ENCODE data around the gene RNF214.
"Not testable (repeated sequence)": the region's sequence is repeated elsewhere in the genome, so short reads cannot be mapped to it uniquely, and the experiment has no call there.

Gene RNF214

GRCh38 chr11:117198613-117199012 is 33.9 kb upstream of the RNF214 start:
- DNase-seq = no peak

GRCh38 chr11:117199053-117199915 is 33.2 kb upstream of the RNF214 start, which contains the start of gene TAGLN:
Gene TAGLN, plus strand, starts transcription at chr11:117199370. Its CDS starts 3,644 bp downstream, at chr11:117203014.
- peak; percentile 89 for DNase-seq

- no peak for DNase-seq
Measured at GRCh38 chr11:117199916-117200812, 32.3 kb upstream of the RNF214 start.

DNA sequence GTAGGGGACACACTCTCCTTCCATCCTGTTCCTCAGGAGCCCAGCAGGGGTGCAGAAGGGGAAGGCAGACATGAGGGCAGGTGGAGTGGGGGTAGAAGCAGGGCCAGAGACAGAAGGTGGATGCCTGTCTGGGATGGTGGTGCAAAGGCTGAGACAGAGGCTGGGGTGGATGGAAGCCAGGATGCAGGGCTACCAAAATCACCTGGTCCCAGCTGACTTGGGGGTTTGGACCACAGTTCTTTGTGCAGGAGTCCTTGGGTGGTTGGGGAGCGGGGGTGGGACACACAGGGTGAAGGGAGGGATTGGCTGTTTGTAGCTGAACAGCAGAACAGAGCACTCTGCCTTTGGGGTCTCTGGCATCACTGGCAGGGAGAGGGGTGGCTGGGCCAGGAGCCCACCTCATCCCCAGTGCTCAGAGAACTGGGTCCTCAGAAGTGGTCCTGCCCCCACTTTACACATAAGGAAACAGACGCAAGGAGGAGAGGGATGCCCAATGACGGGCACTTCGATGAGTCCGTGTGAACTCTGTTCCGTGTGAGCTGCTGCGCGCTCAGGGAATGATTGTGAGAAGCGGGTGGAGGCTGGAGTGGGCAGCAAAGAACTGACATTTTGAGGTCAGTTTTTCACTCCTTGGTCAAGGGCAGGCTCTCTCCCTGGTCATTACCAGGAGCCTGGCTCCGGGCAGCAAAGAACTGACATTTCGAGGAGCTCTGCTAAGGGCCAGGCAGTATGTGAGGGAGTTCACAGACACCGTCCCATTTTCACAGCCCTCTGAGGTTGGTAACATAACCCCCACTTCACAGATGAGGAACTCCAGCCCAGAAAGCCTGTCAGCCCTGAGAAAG is 31.4 kb upstream of the RNF214 start:
- no peak for DNase-seq

- DNase-seq = no peak
Measured at GRCh38 chr11:117201658-117202305, 30.7 kb upstream of the RNF214 start.

DNA sequence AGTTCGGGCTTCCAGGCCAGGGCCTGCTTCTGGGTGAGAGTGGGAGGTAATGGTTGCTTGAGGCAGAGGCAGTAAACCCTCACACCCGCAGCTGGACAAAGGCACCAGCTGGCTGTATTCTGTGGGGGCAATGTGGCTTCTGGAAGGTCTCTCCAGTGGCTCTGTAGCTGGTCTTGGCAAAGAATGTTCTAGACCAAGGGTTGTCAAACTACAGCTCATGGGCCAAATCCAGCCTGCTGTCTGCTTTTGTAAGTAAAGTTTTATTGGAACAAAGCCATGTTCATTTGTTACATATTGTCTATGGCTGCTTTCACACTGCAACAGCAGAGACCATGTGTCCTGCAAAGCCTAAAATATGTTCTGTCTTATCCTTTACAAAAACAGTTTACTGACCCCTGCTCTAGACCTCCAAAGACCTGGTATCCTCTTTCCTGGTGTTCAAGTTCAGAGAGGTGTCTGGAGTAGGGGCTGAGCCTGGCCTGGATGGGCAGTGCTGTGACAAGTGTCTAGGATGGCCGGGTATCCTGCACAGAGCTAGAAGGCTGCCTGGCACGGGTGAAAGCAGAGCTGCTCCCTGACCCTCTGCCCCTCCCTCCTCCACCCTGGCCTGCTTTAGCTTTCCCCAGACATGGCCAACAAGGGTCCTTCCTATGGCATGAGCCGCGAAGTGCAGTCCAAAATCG is 29.9 kb upstream of the RNF214 start:
- DNase-seq = no peak

- no peak for DNase-seq
Measured at GRCh38 chr11:117203069-117203407, 29.4 kb upstream of the RNF214 start.

GRCh38 chr11:117204283-117205080 is 28.0 kb upstream of the RNF214 start:
- DNase-seq = no peak

DNA sequence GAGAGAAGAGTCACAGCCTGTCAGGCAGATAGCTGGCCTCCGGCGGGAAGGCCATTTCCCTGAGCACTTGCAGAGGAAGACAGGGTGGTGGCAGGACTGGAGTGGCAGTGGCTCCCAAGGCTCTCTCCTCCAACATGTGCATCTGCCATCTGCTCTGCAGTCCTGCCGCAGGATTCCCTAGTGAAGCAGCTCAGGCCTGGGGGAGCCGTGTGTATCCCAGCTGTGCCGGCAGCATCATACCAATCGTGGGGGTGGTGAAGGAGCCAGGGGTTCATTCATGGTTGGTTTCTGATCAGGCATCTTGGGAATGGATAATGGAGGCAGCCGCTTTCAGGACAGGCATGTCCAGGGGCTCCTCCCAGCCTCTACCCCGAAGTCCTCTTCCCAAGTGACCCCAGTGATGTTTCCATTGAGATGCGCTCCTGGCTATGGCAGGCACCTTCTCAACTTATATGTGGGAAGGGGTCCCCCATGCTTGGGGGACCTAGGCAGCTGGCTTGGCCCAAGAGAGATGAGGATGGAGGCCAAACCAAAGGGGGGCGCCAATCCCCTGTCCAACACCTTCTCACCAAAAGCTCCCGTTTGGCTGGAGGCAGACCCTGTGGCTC is 27.2 kb upstream of the RNF214 start:
- DNase-seq = no peak

GRCh38 chr11:117206111-117206510 is 26.4 kb upstream of the RNF214 start:
- not testable (repeated sequence) for DNase-seq

- not testable (repeated sequence) for DNase-seq
Measured at GRCh38 chr11:117206859-117207258, 25.6 kb upstream of the RNF214 start.

GRCh38 chr11:117207481-117207880 is 25.0 kb upstream of the RNF214 start:
- not testable (repeated sequence) for DNase-seq

DNA sequence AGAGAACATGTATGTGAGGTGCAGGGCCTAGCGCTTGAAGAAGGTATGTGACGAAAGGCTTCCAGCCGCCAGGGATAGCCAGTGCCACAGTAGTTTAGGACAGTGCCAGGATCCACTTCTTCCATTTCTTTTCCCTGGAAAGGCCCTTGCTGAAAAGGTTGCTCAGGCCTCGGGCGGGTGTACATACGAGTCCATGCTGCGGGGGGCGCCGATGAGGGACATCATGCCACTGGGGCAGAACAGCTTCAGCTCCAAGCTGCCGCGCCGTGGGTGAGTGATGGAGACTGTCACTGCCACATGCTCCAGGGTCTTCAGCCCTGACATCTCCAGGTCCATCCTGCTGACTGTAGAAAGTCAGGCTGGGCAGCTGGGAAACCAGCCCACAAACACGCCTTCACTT is 23.8 kb upstream of the RNF214 start:
- DNase-seq = not testable (repeated sequence)

DNA sequence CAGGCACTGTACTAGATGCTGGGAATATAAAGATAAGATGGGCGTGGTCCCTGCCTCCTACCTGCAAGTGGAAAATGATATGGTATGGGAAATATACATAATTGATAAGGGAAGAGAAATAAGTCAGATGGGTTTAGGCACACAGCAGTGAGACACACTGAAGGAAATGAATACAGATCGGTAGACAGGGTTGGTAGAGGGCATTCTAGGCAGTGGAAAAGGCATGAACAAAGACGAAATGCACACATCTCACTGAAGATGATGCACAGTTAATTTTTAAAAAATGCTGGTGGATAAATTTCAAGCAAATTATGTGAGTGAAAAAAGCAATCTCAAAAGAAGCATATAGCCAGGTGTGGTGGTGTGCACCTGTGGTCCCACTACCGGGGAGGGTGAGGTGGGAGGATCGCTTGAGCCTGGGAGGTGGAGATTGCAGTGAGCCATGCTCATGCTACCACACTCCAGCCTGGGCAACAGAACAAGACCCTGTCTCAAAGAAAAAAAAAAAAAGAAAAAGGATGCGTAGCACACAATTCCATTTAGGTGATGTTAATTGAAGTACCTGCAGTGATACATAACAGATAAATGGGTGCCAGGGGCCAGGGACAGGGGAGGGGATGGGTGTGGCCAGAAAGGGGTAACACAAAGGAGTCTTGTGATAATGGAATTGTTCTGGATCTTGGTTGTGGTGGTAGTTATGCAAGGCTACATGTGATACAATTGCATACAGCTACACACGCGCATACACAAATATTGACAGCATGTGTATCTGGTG is 22.9 kb upstream of the RNF214 start:
- DNase-seq = peak; percentile 21

DNA sequence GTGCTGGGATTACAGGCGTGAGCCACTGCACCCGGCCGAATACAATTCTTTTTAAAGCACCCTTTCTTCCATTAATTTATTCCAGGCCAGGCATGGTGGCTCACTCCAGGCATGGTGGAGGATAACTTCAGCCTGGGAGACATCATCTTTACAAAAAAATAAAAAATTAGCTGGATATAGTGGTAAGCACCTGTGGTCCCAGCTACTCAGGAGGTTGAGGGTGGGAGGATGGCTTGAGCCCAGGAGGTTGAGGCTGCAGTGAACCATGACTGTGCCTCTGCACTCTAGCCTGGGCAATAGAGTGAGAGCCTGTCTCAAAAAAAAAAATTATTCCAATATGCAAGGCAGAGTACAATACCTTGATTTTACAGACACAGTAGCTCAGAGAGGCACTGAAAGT is 21.9 kb upstream of the RNF214 start:
- DNase-seq = no peak

GRCh38 chr11:117212697-117213355 is 19.6 kb upstream of the RNF214 start:
- no peak for DNase-seq

GRCh38 chr11:117214404-117215110 is 17.9 kb upstream of the RNF214 start:
- no peak for DNase-seq

Measured in amniotic stem cell (primary cell).